GM19043 (cell line): ENCODE measurements around the gene TAOK1.
"Not testable (repeated sequence)": the region's sequence is repeated elsewhere in the genome, so short reads cannot be mapped to it uniquely, and the experiment has no call there.

Experiments
- ATAC-seq: cut with Tn5 transposase; IDR thresholded peaks from one replicate; pipeline ENCODE4 v1.9.1; 2021; ENCODE audit warnings: low read depth; ENCODE audit not compliant: unreplicated experiment

Gene TAOK1

DNA sequence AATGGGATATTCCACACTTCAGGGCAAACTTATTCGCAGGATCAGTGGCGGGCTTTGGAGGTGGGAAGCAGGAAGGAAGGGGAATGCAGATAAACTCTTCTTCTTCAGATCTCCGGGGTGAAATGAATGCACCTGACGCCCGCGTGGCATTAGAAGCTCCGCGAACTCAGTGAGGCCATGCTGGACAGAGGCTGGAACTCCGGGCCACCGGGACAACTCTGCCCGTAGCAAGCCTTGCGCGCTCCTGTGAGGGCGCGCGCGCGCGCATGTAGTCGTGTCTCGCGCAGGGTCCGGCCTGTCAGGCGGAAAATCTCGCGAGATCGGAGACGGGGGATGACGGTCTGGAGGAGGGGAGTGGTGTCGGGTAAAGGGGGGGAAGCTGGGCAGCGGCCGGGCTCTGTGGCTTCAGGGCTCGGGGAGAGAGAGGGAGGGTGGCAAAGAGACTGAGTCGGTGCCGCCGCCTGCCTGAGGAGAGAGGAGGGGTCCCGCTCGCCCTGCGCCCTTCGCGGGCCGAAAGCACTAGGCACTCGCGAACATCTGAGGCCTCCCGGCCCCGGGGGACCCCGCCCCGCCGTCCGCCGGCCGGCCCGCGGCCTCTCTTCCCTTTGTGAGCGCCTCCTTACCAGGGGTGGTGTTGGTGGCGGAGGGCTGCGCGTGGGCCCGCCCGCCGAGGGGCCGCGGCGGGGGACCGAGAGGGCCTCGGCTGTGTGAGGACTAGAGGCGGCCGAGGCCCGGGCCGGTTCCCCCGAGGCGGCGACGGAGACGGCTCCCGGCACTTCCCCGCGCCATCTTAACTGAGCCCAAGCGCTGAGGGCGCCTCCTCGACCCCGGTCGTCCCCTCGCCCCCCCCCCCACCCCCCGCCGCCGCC, at the start of gene TAOK1:
Gene TAOK1 (plus strand): TSS at position 382 of the 869 bp plus-strand sequence. CDS start 61,186 bp downstream, outside the sequence.
- peak; percentile 65 for ATAC-seq

DNA sequence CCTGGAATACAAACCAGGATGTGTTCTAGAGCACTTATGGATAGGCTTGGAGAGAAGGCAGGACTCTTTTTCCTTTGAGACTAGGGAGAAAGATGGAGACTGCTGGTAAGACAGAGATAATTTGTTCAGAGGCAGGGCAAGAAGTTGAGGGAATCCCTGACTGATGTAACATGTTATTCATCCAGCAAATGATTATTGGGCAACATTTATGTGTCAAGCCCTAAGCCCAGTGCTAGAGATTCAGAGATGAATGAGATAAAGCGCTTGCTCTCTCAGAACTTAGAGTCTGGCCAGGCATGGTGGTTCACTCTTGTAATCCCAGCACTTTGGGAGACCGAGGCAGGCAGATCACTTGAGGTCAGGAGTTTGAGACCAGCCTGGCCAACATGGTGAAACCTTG, 48.4 kb upstream of the TAOK1 start:
- ATAC-seq = no peak

DNA sequence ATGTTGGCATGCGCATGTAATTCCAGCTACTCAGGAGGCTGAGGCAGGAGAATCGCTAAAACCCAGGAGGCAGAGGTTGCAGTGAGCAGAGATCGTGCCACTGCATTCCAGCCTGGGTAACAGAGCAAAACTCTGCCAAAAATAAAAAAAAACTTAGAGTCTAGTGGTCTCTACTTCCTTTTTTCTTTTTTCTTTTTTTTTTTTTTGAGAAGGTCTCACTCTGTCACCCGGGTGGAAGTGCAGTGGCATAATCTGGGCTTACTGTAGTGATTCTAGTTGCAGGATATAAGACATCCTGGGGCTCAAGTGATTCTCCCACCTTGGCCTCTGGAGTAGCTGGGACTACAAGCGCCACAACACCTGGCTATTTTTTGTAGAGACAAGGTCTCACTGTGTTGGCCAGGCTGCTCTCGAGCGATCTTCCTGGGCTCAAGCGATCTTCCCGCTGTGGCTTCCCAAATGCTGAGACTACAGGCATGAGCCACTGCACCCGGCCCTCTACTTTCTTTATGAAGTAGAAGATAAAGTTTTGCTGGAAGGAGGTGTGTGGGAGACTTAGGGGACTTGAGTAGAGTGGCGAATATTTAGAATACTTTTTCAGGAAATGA, 47.9 kb upstream of the TAOK1 start:
- no peak for ATAC-seq

- no peak for ATAC-seq
Observed at GRCh38 chr17:29344201-29344856, 45.8 kb upstream of the TAOK1 start.

- no peak for ATAC-seq
Observed at GRCh38 chr17:29345066-29345465, 45.1 kb upstream of the TAOK1 start.

DNA sequence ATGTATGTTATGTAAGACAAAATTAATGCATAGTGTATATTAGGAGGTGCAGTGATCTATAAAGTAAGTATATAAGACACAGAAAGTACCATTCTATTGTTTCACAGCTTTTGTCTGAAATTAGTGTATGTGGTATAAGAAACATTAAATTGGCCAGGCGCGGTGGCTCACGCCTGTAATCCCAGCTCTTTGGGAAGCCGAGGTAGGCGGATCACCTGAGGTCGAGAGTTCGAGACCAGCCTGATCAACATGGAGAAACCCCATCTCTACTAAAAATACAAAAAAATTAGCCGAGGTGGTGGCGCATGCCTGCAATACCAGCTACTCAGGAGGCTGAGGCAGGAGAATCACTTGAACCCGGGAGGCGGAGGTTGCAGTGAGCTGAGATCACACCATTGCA, 44.7 kb upstream of the TAOK1 start:
- ATAC-seq = not testable (repeated sequence)

GRCh38 chr17:29346462-29346861, 43.7 kb upstream of the TAOK1 start:
- ATAC-seq = no peak

- ATAC-seq = no peak
Observed at GRCh38 chr17:29347831-29348629, 42.1 kb upstream of the TAOK1 start.

DNA sequence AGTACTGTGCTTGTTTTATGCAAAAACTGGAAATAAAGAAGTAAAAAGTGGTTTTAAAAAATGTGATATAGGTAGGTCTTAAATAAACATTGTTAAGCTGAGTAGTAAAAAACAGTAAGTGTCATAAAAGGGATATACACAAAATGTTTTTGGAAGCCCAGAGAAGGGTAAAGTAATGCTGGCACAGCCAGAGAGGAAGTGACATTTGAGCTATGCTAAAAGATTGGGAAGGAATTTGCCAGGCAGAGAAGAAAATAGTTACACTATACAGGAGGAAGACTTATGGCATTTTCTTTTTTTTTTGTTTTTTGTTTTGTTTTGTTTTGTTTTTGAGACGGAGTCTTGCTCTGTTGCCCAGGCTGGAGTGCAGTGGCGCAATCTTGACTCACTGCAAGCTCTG, 40.8 kb upstream of the TAOK1 start:
- no peak for ATAC-seq

DNA sequence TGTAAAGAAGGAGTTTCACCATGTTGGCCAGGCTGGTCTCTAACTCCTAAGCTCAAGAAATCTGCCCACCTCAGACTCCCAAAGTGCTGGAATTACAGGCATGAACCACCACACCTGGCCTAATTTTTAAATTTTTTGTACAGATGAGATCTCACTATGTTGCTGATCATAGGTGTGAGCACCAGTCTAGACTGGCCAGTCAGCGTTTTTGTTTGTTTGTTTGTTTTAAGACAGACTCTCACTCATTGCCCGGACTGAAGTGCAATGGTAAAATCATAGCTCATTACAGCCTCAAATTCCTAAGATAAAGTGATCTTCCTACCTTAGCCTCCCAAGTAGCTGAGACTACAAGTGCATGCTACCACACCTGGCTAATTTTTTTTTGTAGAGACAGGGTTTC, 38.0 kb upstream of the TAOK1 start:
- ATAC-seq = no peak

DNA sequence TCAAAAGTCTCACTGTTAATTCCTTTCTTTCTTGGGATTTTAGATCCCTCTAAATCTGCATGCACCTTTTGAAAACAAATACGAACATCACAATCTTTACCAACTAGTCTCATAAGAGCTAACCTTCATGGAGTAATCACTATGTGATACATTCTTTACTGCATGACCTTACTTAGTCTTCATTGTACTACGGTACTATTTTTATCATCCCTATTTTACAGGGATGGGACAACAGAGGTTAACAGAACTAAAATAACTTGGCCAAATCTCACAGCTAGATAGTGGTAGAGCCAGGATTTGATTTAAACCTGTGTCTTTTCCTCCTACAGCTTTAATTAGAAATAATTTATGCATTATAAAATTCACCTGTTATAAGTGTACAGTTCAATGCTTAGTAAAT, 32.9 kb upstream of the TAOK1 start:
- no peak for ATAC-seq

- ATAC-seq = no peak
Observed at GRCh38 chr17:29357821-29358232, 32.3 kb upstream of the TAOK1 start.

GRCh38 chr17:29358416-29358815, 31.7 kb upstream of the TAOK1 start:
- no peak for ATAC-seq

DNA sequence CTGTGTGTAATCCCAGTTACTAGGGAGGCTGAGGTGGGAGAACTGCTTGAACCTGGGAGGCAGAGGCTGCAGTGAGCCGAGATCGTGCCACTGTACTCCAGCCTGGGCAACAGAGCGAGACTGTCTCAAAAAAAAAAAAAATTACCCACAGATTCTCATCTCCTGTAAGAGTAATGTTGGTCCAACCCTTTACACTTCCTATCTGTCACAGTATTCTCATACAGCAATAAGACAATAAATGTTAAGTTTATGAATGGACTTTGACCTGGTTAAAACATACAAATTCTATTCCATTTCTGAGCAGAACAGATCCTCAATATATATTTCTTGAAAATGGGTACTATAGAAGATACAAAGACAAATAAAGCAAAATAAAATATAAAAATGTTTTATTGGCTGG, 30.4 kb upstream of the TAOK1 start:
- ATAC-seq = no peak

GRCh38 chr17:29363716-29364115, 26.4 kb upstream of the TAOK1 start:
- ATAC-seq = no peak

GRCh38 chr17:29364691-29365090, 25.5 kb upstream of the TAOK1 start:
- no peak for ATAC-seq

- ATAC-seq = no peak
Observed at GRCh38 chr17:29368161-29368560, 22.0 kb upstream of the TAOK1 start.

DNA sequence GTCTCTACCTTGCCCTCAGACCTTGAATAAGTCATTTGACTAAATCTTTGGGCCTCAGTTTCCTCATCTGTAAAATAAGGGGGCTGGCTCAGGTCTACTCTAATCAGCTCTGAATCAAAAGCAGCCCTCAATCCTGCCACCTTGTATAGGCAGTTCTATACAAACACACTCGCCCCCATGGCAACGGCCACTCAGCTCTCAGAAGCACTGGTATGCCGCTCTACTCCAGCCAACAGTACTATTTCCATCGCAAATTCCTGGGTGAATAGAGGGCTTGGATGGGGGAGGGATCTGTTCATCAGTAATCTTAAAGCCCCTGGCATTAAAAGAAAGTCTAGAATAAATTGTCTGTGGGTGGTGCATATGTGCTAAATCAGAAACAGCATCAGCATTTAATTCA, 21.2 kb upstream of the TAOK1 start:
- no peak for ATAC-seq

GRCh38 chr17:29369831-29370735, 20.1 kb upstream of the TAOK1 start:
- no peak for ATAC-seq
